Upper lobe of left lung (tissue), 4 donors: Measurements from ENCODE around the gene C16orf95.

Experiments
- CTCF ChIP-seq, 6 experiments: fragments of 450-650 bp in 4 of 6; fragments of 200-600 bp in 2 of 6; sonication (generic) in 2 of 6; IDR thresholded peaks; one replicate each; pipeline ENCODE4 v1.5.1; 2016 to 2019; ENCODE audit warnings: antibody characterized with exemption in 6 of 6
- POLR2A ChIP-seq, 4 donors: fragments of 450-650 bp; IDR thresholded peaks; one replicate each; pipeline ENCODE4 v1.5.1; 2016 to 2017; ENCODE audit warnings: antibody characterized with exemption in 4 of 4, mild to moderate bottlenecking in 2 of 4

- TF ChIP-seq CTCF (IDR thresholded peaks at IDR 0.05) (no peak), POLR2A (IDR thresholded peaks at IDR 0.05) (no peak)
Measured at GRCh38 chr16:87340198-87340597, 23.0 kb upstream of the C16orf95 start.
